DOHH2 (cell line): ENCODE data around the gene SPCS2.
A peak's percentile ranks its signal among the peaks of the same experiment; 100 is the strongest.

Source experiments
- H3F3A ChIP-seq: fragments of 200-600 bp; sonication (generic), shearing (Covaris generic); 2 replicates; pipeline ENCODE4 v1.6.0; 2016; ENCODE audit warnings: antibody characterized with exemption, mild to moderate bottlenecking; ENCODE audit not compliant: control insufficient read depth, insufficient read depth
- H3K27ac ChIP-seq: fragments of 200-600 bp; sonication (generic); 2 replicates; pipeline ENCODE4 v1.5.1; 2014; ENCODE audit warnings: low read depth, mild to moderate bottlenecking, low read length, moderate library complexity
- H3K27me3 ChIP-seq: fragments of 200-600 bp; sonication (generic); 2 replicates; pipeline ENCODE4 v1.6.1; 2014; ENCODE audit warnings: mild to moderate bottlenecking, low read length, mixed read lengths; ENCODE audit not compliant: control insufficient read depth
- H3K36me3 ChIP-seq: fragments of 200-600 bp; sonication (generic); 2 replicates; pipeline ENCODE4 v1.6.1; 2014; ENCODE audit warnings: mild to moderate bottlenecking, low read length, moderate library complexity, mixed read lengths; ENCODE audit not compliant: control insufficient read depth
- H3K4me1 ChIP-seq: fragments of 200-600 bp; sonication (generic); 2 replicates; pipeline ENCODE4 v1.6.1; 2014; ENCODE audit warnings: mild to moderate bottlenecking, low read length, mixed read lengths; ENCODE audit not compliant: control insufficient read depth
- H3K4me2 ChIP-seq: fragments of 200-600 bp; sonication (generic); 2 replicates; pipeline ENCODE4 v1.6.0; 2014; ENCODE audit warnings: mild to moderate bottlenecking, low read length, moderate library complexity
- H3K4me3 ChIP-seq: fragments of 200-600 bp; sonication (generic); 2 replicates; pipeline ENCODE4 v1.5.1; 2014; ENCODE audit warnings: mild to moderate bottlenecking, low read length, mixed read lengths
- H3K79me2 ChIP-seq: fragments of 200-600 bp; sonication (generic); 2 replicates; pipeline ENCODE4 v1.6.1; 2014; ENCODE audit warnings: mild to moderate bottlenecking, low read length, mixed read lengths; ENCODE audit not compliant: control insufficient read depth
- H3K9me2 ChIP-seq: fragments of 200-600 bp; sonication (generic); replicated peaks from 2 replicates; pipeline ENCODE4 v1.6.1; 2014; ENCODE audit warnings: mild to moderate bottlenecking, low read length, mixed read lengths; ENCODE audit not compliant: control insufficient read depth
- H3K9me3 ChIP-seq: fragments of 200-600 bp; sonication (generic); 2 replicates; pipeline ENCODE4 v1.6.1; 2014; ENCODE audit warnings: antibody characterized with exemption, low read length, mixed read lengths; ENCODE audit not compliant: control insufficient read depth, insufficient read depth
- H4K20me1 ChIP-seq: fragments of 200-600 bp; sonication (generic); 2 replicates; pipeline ENCODE4 v1.6.0; 2014; ENCODE audit warnings: low read depth, mild to moderate bottlenecking, antibody characterized with exemption, low read length, moderate library complexity; ENCODE audit not compliant: control insufficient read depth, insufficient read depth
- CTCF ChIP-seq: fragments of 200-600 bp; sonication (generic); IDR thresholded peaks from one replicate; pipeline ENCODE4 v1.5.1; 2014; ENCODE audit warnings: antibody characterized with exemption, mild to moderate bottlenecking, low read depth, low read length; ENCODE audit not compliant: poor library complexity, severe bottlenecking
- EZH2phosphoT487 ChIP-seq: fragments of 200-600 bp; sonication (generic); IDR thresholded peaks from 2 replicates; pipeline ENCODE4 v1.6.1; 2017; ENCODE audit warnings: borderline replicate concordance, mild to moderate bottlenecking, antibody characterized with exemption, low read length, moderate library complexity, mixed read lengths

The SPCS2 gene

GRCh38 chr11:74950374-74950969 lies 1.4 kb downstream of the SPCS2 start:
- H3K4me1 ChIP-seq, result peaks cover 59% of the 10 kb centered on the region
- peaks cover 16% of the 10 kb centered on the region for H3F3A ChIP-seq
- H4K20me1 ChIP-seq, result peaks cover 34% of the 10 kb centered on the region
- no peaks in the 10 kb centered on the region for H3K9me3 ChIP-seq
- H3K27me3 ChIP-seq, result no peaks in the 10 kb centered on the region
- TF ChIP-seq CTCF (no peak), EZH2phosphoT487 (no peak)
- H3K79me2 ChIP-seq, result peaks cover 97% of the 10 kb centered on the region
- peaks cover 57% of the 10 kb centered on the region for H3K36me3 ChIP-seq
- peak overlapping the region; percentile 79 for H3K27ac ChIP-seq
- H3K9me2 ChIP-seq, result no peaks in the 10 kb centered on the region
- peak overlapping the region; percentile 88 for H3K4me3 ChIP-seq
- H3K4me2 ChIP-seq, result peak overlapping the region; percentile 72

GRCh38 chr11:74951226-74951625 lies 2.2 kb downstream of the SPCS2 start:
- Histone ChIP-seq H3K36me3 (peaks cover 59% of the 10 kb centered on the region), H3F3A (peaks cover 16% of the 10 kb centered on the region), H4K20me1 (peaks cover 38% of the 10 kb centered on the region), H3K4me3 (peak overlapping the region; percentile 88), H3K4me1 (peaks cover 63% of the 10 kb centered on the region), H3K27ac (peak overlapping the region; percentile 79), H3K79me2 (peaks cover 99% of the 10 kb centered on the region), H3K27me3 (no peaks in the 10 kb centered on the region), H3K4me2 (peak overlapping the region; percentile 72), H3K9me2 (no peaks in the 10 kb centered on the region), H3K9me3 (no peaks in the 10 kb centered on the region)
- no peak for TF ChIP-seq EZH2phosphoT487
- TF ChIP-seq CTCF, result no peak

GRCh38 chr11:74952752-74953151 lies 3.7 kb downstream of the SPCS2 start:
- peaks cover 16% of the 10 kb centered on the region for H3F3A ChIP-seq
- H3K4me2 ChIP-seq, result peak overlapping the region; percentile 72
- no peaks in the 10 kb centered on the region for H3K9me2 ChIP-seq
- H3K27me3 ChIP-seq, result no peaks in the 10 kb centered on the region
- peaks cover 50% of the 10 kb centered on the region for H4K20me1 ChIP-seq
- H3K4me3 ChIP-seq, result peak overlapping the region; percentile 49
- TF ChIP-seq EZH2phosphoT487 (no peak), CTCF (no peak)
- H3K79me2 ChIP-seq, result peaks cover 99% of the 10 kb centered on the region
- peak overlapping the region; percentile 84 for H3K27ac ChIP-seq
- peaks cover 69% of the 10 kb centered on the region for H3K4me1 ChIP-seq
- H3K9me3 ChIP-seq, result no peaks in the 10 kb centered on the region
- H3K36me3 ChIP-seq, result peaks cover 71% of the 10 kb centered on the region
